HG02759 (cell line): Measurements from ENCODE around the gene RNF222.
"Not testable (repeated sequence)": the region's sequence is repeated elsewhere in the genome, so short reads cannot be mapped to it uniquely, and the experiment has no call there.

Source experiments
- ATAC-seq: cut with Tn5 transposase; IDR thresholded peaks from one replicate; pipeline ENCODE4 v1.9.1; 2021; ENCODE audit warnings: mild to moderate bottlenecking, moderate library complexity; ENCODE audit not compliant: unreplicated experiment

Gene RNF222

DNA sequence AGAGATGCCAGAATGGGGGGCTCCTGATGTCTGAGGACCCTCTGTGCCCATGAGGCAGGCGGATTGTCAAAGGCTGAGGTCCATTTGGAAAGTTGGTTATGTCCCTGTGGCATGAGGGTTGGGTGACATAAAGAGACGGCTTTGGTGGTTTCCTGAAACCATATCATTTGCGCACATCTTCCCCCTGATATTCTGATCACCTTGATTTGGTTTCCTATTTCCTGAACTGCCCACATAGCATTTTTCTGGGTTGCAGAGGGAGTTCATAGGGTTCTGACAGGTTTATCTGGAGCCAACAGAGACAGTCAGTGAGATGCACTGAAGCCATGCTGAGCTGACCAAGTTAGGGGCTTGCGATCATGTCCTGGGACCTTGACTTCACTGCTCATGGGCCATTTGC, 15.7 kb upstream of the RNF222 start:
- no peak for ATAC-seq

DNA sequence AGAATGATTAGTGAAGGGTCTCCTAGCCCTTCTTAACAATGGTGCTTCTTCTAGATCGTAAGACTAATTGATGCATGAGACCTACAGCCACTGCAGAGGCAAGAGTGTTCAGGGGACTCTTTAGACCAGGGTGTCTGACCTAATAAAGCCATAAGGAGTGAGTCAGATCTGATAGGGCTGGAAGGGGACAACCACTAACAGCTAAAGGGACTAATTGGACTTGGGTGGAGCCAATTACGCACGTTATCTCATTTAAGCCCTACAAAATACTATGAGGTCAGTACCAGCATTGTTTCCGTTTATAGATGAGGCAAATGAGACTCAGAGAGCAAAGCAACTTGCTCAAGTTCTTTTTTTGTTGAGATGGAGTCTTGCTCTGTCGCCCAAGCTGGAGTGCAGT, 14.5 kb upstream of the RNF222 start:
- ATAC-seq = no peak

DNA sequence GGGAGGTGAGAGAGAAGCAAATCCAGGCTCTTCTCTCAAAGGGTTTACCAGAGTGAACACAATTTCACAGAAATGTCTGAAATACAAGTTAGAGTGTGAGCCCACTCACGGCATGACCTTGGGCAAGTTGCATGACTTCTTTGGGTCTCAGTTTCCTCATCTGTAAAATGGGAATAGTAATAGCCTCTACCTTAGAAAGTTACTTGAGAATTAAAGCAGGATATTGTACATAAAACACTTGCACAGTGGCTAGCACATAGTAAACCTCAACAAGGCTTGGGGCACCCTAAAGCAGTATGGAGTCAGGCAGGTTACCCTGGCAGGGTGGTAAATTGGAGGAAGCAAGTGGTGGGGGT, 13.2 kb upstream of the RNF222 start:
- ATAC-seq = no peak

DNA sequence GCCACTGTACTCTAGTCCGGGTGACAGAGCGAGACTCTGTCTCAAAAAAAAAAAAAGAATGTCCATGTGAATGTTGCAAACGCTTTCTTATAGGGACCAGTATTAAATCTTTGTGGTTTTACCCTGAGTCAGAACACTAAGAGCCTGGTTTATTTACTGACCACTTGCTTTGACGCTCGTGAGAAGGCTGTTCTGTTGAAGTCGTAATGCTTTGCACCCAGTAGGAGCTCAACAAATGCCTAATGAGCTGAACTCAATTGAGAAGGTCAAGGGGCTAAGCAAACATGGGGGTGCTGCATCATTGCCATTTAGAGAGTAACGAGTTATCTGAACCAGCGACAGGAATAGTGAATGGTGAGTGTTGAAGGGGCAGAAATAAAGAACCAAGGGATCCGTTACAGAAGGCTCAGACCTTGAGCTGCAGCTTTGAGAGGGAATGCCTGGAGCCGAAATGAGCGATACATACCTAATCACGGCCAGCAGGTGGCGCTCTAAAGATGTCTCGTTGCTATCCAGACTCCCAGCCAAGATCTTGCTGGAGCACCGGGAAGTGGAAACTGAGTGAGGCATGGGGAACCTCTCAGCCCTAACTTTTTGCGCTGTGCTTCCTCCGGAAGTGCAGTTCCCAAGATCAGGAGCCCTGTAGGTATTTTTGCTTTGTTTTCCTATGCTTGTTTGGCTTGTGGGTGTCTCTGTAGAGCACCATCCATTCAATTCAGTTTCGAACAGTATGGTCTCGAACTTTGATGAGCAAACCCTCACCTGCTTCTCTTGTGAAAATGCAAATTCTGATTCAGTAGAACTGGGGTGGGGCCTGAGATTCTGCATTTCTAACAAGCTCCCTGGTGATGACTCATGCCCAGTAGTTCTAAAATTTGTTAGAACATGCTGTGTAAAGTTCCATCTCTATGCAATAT, 12.6 kb upstream of the RNF222 start:
- ATAC-seq = no peak

DNA sequence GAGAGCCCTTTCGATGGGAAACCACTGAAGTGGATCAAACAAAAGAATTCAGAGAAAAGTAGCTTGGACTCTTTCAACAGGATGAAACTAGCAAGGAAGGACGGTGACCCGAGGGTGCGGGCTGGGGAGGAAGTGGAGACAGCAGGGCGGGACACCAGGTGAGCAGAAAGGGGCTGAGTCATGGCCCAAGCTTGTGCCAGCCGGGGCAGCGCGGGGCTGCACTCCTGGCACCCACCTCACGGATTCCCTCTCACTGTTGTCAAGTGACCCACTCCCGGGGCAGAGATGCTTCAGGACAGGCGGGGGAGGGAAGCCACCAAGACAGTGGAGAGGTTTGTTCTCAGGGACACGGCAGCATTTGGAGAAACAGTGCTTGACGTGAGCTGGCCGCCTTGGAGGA, 10.7 kb upstream of the RNF222 start:
- ATAC-seq = no peak

DNA sequence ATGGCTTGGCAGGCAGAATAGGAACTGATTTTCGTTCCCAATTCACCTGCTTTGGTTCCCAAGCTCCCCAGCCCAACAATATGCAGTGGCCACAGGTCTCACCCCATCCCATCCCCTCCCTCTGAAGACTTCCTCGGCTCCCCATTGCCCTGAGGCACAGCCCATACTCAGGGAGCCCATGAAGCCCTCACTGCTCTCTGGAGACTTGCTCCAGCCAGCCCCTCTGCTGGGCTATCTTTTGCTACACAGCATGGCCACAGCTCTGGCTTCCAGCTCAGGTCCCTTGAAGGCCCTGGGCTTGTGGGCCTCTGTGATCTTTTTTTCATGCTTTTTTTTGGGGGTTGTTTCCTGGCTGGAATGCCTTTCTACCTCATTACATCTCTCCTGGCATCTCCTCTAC, 8.5 kb upstream of the RNF222 start:
- no peak for ATAC-seq

DNA sequence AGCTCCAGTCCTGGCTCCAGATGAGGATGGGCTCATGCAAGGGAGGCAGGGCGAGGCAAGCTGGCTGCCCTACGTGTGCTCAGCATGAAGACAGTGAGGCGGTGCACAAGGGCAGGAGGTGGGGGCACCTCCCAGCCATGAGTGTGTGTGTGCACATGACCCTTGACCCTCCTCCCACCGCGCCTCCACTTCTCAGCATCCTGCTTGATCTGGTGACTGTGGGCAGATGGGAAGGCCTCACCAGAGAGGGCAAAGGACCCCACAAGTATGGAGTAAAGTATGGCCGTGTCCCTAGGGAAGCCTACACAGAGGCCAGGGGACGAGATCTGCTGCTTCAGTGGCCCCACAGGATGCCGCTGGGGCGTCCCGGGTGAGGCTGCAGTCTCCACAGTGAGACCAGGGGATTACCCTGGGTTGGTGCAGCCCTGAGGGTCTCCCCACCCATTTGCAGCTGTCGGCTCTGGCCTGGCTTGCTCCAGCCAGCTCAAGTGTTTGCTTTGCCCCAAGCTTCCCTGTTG, 7.9 kb upstream of the RNF222 start:
- ATAC-seq = no peak

DNA sequence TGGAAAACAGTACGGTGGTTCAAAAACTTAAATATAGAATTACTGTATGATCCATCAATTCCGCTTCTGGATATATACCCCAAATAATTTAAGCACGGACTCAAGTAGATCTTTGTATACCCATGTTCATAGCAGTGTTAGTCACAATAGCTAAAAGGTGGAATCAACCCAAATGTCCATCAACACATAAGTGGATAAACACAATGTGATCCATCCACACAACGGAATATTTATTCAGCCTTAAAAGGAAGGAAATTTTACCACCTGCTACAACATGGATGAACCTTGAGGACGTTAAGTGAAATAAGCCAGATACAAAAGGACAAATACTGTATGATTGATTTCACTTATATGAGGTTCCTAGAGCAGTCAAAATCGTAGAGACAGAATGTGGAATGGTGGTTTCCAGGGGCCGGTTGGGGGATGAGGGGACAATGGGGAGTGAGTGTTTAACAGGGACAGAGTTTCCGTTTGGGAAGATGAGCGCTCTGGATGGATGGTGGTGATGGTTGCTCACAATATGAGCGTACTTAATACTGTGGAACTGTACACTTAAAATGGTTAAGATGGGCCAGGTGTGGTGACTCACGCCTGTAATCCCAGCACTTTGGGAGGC, 5.4 kb upstream of the RNF222 start:
- ATAC-seq = no peak

DNA sequence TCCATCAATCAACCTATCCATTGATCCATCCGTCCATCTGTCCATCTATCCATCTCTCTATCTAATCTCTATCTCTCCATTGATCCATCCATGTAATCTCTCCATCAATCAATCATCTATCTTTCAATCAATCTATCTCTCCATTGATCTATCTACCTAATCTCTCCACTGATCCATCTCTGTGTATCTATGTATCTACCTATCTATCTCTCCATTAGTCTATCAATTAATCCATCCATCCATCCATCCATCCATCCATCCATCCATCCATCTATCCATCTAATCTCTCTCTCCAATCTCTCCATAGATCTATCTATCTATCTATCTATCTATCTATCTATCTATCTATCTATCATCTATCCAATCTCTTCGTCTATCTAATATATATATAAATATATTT, 3.5 kb upstream of the RNF222 start:
- ATAC-seq = no peak

DNA sequence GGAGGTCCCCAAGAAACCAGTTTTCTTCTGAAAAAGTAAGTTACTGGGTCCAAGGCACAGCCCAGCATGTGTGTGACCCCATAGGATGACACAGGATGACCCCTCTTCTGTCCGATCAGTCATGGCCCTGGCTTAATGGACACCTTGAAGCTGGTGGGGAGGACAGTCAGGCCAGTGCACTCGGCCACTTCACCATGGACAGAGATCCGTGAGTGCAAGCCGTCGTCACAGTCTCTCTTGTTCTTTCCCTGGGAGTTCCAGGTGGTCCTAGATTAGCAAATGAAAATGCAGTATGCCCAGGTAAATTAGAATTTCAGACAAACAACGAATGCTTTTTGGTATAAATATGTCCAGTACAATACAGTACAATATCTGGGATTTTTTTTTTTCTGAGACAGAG, 1.4 kb upstream of the RNF222 start:
- ATAC-seq = no peak

DNA sequence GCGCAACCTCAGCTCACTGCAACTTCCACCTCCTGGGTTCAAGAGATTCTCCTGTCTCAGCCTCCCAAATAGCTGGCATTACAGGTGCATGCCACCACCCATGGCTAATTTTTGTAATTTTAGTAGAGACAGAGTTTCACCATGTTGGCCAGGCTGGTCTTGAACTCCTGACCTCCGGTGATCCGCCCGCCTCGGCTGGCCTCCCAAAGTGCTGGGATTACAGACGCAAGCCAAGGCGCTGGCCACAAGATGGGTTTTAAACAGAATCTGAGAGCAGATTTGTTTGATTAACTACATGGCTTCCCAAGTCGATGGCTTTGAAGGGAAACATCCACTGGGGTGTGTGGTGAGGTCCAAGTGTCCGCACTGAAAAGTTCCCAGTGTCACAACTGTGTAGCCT, 3.1 kb downstream of the RNF222 start:
- ATAC-seq = not testable (repeated sequence)

DNA sequence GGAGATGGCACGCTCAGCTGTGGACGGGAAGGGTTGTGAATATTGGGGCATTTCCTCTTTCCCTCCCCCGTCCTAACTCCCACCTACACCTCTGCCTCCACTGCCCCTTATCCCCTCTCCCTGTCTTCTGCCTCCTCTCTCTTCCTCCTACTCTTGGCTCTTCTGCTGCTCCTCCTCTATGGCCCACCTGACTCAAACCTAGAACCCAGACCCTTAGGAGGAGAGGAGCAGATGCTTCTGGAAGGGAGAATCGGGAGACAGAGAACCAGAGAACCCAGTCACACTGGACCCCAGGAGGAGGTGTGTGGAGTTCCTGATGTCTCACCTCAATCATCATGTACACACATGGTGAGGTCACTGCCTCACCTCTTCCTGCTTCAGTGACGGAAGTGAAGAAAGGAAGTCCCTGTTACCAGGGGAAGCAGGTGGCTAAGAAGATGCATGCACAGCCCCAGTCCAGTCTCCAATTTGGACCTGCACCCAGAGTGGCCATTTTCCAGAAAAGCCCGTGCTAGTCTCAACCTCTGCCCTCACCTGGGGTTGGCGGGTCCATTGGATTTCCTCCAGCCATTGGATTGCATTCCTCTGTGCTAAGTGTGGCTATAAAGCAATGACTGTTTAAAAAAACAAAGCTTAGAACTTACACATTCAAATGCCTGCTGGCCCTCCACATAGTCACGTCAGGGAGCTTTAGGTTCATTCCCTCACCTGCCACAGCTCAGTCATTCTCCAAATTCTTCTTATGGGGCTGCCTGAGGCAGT, 4.0 kb downstream of the RNF222 start:
- ATAC-seq = no peak

DNA sequence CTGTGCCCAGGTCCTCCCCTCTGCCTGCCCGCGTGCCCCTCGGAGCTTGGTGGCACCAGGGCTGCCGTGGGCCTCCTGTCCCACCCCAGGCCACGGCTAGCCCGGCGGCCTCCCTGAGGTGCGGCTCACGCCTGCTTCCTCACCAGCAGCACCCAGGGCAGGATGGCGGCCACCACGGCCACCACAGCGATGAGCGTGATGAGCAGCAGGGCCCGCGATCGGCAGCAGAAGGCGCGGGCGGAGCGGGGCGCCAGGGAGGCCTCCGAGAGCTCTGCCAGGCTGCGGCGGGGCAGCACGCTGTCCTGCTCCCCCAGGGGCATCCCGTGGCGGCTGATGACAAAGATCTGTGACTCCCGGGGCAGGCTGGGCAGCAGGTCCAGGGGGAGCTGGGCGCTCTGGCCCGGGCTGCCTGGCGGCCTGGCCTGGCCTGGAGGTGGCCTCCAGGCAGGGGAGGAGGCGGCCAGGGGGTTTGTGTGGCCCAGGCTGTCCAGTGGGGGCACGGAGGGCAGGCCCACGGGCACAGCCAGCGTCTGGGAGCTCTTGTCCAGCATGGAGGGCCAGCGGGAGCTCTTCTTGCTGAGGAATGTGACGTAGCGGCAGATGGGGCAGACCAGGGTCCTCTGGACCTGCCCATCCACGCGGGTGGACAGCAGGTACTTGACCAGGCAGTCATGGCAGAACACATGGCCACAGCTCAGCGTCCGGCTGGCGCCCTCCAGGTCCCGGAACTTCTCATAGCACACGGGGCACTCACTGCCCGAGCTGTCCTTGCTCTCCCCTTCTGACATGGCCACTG, 4.8 kb downstream of the RNF222 start:
- ATAC-seq = no peak

DNA sequence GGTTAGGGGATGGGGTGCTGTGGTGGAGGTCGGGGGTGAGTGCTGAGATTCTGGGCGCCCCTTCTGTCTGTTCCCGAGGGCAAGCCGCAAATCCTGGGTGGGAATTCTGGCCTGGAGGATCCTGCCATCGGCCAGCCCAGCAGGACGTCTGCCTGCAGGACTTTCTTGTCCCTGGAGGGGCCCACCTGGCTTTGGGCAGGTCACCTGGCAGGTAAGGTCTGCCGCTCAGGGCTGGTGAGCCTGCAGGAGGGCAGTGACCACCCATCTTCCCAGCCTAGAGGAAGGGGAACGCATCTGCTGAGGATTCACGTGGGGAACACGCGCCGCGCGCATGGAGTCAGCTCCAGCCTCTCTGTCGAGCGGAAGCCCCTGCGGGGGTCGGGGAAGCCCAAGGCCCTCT, 5.4 kb downstream of the RNF222 start:
- no peak for ATAC-seq

DNA sequence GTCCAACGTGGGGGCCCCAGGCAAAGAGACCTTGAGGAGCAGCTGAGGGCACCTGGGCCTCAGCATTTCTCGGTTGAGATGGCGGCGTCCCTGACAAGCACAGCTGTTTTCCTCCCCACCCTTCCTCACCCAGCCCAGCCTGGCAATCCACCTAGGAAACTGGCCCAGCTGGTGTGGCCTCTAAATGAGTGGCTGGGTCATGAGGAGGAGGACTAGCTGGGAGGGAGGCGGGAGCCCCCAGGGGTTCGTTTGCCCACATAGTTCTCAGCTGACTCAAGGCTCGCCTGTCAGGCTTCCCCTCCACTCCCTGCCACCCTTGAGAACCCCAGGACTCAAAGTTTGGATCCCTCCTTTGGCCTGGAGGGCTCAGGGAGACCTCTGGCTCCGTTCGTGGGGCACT, 5.9 kb downstream of the RNF222 start:
- no peak for ATAC-seq

DNA sequence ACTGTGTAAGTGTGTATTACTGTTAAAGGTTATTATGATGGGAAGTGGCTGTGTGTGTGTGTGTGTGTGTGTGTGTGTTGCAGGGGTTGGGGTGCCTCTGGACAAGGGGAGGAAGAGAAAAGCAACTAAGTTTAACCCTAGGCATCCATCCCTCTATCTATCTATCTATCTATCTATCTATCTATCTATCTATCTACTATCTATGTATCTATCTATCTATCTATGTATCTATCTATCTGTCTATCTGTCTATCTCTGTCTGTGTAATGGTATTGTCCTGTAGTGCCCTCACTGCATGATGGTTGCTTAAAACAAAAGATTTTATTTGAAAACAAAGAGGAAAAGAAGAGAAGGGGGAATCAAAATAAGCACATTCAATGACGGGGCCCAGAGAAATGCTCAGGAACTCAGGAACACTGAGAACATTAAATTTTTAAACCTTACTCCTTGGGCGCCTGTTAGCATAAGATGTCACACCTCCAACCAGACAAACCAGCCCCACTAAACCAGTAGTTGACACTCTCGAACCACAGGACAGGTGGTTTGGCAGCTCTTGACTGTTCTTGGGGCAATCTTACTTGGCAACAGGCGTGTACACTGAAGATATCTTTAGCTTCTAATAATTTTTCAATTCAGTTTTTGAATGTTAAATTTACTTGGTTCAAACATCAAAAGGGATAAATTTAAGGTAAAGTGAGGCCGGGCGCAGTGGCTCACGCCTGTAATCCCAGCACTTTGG, 9.5 kb downstream of the RNF222 start:
- ATAC-seq = no peak

DNA sequence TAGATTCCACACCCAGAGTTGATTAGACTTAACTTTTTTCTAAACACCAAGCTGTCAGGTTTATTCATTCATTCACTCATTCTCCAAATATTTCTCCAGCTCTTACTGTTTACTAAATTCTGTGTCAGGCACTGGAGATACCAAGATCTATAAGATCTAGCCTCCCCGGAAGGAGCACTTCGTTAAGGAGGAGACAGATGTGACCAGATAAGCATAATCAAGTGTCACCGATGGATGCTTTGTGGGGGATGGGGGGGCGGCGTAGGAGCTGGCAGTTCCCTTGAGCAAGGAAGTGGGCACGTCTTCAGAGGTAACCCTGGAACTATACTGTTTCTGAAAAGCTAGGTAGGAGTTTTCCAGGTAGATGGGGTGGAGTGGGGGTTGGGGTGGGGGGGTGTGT, 10.8 kb downstream of the RNF222 start:
- ATAC-seq = no peak

DNA sequence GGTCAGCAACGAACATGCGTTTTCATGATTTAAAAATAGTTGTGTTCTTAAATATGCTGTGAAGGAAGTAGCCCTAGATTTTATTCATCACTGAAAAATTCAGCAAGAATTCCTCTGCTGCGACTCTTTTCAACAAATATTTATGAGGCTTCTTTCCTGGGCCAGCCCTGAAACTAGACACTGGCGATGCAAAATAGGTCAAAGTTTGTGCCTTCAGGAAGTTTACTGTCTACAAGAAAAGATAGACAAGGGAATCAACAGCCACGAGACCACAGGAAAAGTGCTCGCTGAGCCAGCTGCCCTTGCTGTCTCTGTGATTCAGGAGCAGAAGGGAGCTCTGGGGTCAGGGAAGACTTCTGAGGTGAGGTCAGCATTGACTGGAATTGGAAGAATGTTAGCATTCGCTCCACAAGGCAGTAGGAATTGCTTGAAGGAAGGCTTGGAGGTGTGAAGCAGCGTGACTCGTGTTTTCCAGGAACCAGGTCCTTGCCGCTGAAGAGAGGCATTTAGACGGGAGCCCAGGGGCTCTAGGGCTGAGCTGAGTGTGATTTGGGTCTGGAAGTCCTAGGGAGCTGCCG, 12.7 kb downstream of the RNF222 start:
- no peak for ATAC-seq

DNA sequence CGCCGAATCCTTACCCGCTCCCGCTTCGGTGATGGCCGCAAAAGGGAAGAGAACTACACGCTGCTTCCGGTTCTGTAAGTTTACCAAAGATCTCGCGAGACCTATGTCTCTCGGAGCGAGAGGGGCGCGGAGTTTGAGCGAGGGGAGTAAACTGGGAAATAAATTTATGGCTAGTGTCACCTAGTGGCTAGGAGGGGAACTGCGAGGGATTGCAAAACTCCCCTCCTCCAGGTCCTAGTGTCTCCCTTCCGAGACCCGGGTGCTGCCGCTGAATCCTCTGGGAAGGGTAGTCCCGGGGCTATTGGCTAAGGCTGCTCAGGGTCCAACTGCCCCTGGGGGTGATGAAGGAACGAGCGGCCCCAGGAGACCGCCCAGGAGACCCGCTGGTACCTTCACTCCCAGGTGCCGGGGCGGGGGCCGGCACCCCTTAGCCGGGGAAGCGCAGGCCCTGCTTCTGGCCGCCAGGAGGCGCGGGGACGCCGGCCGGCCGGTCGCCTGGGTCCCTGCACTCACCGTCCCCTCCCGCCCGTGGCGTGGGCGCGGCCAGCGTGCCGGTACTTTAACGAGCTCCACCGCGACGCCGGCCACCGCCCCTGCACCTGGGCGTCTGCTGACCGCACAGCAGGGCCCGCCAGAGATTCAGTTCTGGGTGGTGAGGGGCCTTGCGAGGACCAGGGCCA, 14.3 kb downstream of the RNF222 start, which contains the start of gene RPL26:
Gene RPL26 (minus strand): TSS at position 51 of the 680 bp plus-strand sequence. CDS start 883 bp downstream, outside the sequence.
- ATAC-seq = peak; percentile 93
